Lower lobe of right lung (tissue), 2 donors: Measurements from ENCODE around the gene GUCY2D. TPM values are rescaled to one million over a fixed set of nuclear protein-coding genes. Genes with fewer than 3 reads are reported as not detected.

Source experiments
- ATAC-seq, 2 donors: fragments of 200-7000 bp; cut with Tn5 transposase; one replicate each; pipeline ENCODE4 v1.9.1; 2020 to 2022; ENCODE audit warnings: mild to moderate bottlenecking in 2 of 2, moderate library complexity in 2 of 2
- DNase-seq: peaks from one replicate; pipeline ENCODE4 v3.0.0-alpha.2; 2020
- H3K27ac ChIP-seq: fragments of 200-600 bp; one replicate; pipeline ENCODE4 v1.8.0; 2022
- H3K27me3 ChIP-seq: fragments of 200-600 bp; one replicate; pipeline ENCODE4 v1.8.0; 2022; ENCODE audit warnings: low read depth
- H3K36me3 ChIP-seq: fragments of 200-600 bp; one replicate; pipeline ENCODE4 v1.8.0; 2022; ENCODE audit warnings: mild to moderate bottlenecking
- H3K4me1 ChIP-seq: fragments of 200-600 bp; one replicate; pipeline ENCODE4 v1.8.0; 2022
- H3K4me3 ChIP-seq: fragments of 200-600 bp; one replicate; pipeline ENCODE4 v1.8.0; 2022; ENCODE audit warnings: mild to moderate bottlenecking
- H3K9me3 ChIP-seq: fragments of 200-600 bp; one replicate; pipeline ENCODE4 v1.8.0; 2022
- intact Hi-C: fragments of 100-400 bp; cut with DNase I; formaldehyde crosslinking; loops from one replicate; pipeline ENCODE4 v1.11.0; 2022
- total RNA-seq: library from RNA; stranded (reverse); fragmentation: NEBNext Ultra II Directional; extraction: Animal tissue kit (Norgen Biotek cat#: 25700); gene quantifications from one replicate; pipeline ENCODE4 v1.2.1, GENCODE V29; 2021
- TF ChIP-seq, protein P1 (sequence below): fragments of 200-600 bp; IDR thresholded peaks from one replicate; pipeline ENCODE4 v1.8.0; 2022; ENCODE audit warnings: antibody characterized with exemption, mild to moderate bottlenecking
- donor health status: DM: no; HTN: yes; CAD: no; lungs with severe emphysema.

The GUCY2D gene
- total RNA-seq, 1 donor from 2014 or later: 3.1 TPM

DNA sequence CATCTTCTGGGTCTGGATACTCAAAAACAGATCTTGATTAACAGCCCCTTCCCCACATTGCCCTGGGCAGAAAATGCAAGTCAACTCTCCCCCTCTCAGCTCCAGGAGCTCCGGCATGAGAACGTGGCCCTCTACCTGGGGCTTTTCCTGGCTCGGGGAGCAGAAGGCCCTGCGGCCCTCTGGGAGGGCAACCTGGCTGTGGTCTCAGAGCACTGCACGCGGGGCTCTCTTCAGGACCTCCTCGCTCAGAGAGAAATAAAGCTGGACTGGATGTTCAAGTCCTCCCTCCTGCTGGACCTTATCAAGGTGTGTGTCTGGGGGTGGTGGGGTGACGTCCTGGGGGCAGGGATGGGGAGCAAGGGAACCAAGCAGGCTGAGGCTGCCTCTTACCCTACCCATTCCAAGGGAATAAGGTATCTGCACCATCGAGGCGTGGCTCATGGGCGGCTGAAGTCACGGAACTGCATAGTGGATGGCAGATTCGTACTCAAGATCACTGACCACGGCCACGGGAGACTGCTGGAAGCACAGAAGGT is 9.7 kb downstream of the GUCY2D start:
- TF ChIP-seq, protein P1, sequence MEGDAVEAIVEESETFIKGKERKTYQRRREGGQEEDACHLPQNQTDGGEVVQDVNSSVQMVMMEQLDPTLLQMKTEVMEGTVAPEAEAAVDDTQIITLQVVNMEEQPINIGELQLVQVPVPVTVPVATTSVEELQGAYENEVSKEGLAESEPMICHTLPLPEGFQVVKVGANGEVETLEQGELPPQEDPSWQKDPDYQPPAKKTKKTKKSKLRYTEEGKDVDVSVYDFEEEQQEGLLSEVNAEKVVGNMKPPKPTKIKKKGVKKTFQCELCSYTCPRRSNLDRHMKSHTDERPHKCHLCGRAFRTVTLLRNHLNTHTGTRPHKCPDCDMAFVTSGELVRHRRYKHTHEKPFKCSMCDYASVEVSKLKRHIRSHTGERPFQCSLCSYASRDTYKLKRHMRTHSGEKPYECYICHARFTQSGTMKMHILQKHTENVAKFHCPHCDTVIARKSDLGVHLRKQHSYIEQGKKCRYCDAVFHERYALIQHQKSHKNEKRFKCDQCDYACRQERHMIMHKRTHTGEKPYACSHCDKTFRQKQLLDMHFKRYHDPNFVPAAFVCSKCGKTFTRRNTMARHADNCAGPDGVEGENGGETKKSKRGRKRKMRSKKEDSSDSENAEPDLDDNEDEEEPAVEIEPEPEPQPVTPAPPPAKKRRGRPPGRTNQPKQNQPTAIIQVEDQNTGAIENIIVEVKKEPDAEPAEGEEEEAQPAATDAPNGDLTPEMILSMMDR: no peak
- DNase-seq (no peak), ATAC-seq (no peak)
- intact Hi-C loops: no loop called here
- no peak overlapping the region for H3K27ac ChIP-seq
- H3K36me3 ChIP-seq: no peaks in the 10 kb centered on the region
- H3K27me3 ChIP-seq: peaks cover 21% of the 10 kb centered on the region
- H3K4me1 ChIP-seq: peaks cover 15% of the 10 kb centered on the region
- H3K9me3 ChIP-seq: no peaks in the 10 kb centered on the region
- no peak overlapping the region for H3K4me3 ChIP-seq

DNA sequence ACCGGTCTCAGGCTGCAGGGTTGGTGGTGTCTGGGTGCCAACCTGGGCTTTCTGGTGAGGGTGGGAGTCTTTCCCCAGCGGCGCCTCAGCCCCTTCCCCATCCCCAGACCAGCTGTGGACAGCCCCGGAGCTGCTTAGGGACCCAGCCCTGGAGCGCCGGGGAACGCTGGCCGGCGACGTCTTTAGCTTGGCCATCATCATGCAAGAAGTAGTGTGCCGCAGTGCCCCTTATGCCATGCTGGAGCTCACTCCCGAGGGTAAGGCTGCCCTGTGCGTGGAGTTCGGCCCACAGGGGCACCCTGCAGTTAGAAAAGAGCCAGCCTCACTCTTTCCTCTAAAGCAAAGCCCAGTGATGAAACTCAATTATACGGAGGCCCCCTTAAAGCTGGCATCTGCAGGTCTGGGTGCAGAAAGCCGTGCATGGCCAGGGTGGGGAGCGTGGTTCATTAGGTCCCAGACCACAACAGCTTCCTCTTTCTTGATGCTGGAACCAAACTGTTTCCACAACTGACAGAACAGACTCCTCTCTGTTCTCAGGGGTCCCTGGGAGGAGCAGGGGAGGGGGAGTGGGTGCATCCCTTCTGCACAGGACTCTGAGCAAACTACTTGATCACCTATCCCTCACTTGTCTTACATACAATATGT is 10.7 kb downstream of the GUCY2D start:
- intact Hi-C loops: no loop called here
- Histone ChIP-seq H3K4me3 (no peak overlapping the region), H3K27me3 (peaks cover 21% of the 10 kb centered on the region), H3K27ac (no peak overlapping the region), H3K9me3 (no peaks in the 10 kb centered on the region), H3K4me1 (peaks cover 25% of the 10 kb centered on the region), H3K36me3 (no peaks in the 10 kb centered on the region)
- no peak for DNase-seq
- TF ChIP-seq, protein P1: no peak
- no peak for ATAC-seq

GRCh38 chr17:8013731-8014557 is 11.5 kb downstream of the GUCY2D start:
- H3K9me3 ChIP-seq: no peaks in the 10 kb centered on the region
- no peaks in the 10 kb centered on the region for H3K36me3 ChIP-seq
- H3K4me1 ChIP-seq: peaks cover 31% of the 10 kb centered on the region
- no peak for ATAC-seq
- no peak for DNase-seq
- intact Hi-C loops: no loop called here
- H3K4me3 ChIP-seq: no peak overlapping the region
- H3K27ac ChIP-seq: no peak overlapping the region
- H3K27me3 ChIP-seq: peaks cover 21% of the 10 kb centered on the region
- TF ChIP-seq, protein P1: no peak

DNA sequence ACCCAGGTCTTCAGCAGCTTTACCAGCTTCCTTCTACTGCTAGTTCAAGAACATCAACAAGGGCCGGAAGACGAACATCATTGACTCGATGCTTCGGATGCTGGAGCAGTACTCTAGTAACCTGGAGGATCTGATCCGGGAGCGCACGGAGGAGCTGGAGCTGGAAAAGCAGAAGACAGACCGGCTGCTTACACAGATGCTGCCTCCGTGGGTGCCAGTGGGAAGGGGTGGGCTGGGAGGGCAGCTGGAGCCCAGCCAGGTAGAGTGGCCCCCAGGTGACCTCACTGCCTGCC is 12.1 kb downstream of the GUCY2D start:
- Histone ChIP-seq H3K4me3 (no peak overlapping the region), H3K9me3 (no peaks in the 10 kb centered on the region), H3K4me1 (peaks cover 37% of the 10 kb centered on the region), H3K27me3 (peaks cover 21% of the 10 kb centered on the region), H3K27ac (no peak overlapping the region), H3K36me3 (no peaks in the 10 kb centered on the region)
- TF ChIP-seq, protein P1: no peak
- no peak for DNase-seq
- ATAC-seq: no peak
- intact Hi-C loops: no loop called here

GRCh38 chr17:8015236-8015956 is 13.0 kb downstream of the GUCY2D start:
- TF ChIP-seq, protein P1: no peak
- Histone ChIP-seq H3K36me3 (no peaks in the 10 kb centered on the region), H3K9me3 (no peaks in the 10 kb centered on the region), H3K4me1 (peaks cover 46% of the 10 kb centered on the region), H3K27me3 (peaks cover 21% of the 10 kb centered on the region), H3K4me3 (peak overlapping the region; percentile 55), H3K27ac (no peak overlapping the region)
- DNase-seq (no peak), ATAC-seq (no peak)
- intact Hi-C loops: no loop called here
